HepG2 (cell line): ENCODE data around the gene TSHZ2. TPM values are rescaled to one million over a fixed set of nuclear protein-coding genes. Genes with fewer than 3 reads are reported as not detected.

Source experiments
- AFF4 ChIP-seq: sonication (generic); formaldehyde crosslinking; IDR thresholded peaks from 2 replicates; pipeline ENCODE4 v1.4.0; 2020; ENCODE audit warnings: missing genetic modification reagents
- CTCF ChIP-seq: sonication (generic); formaldehyde crosslinking; IDR thresholded peaks from 2 replicates; pipeline ENCODE4 v1.5.0; 2020; ENCODE audit warnings: mild to moderate bottlenecking, missing genetic modification reagents, moderate library complexity
- GLI4 ChIP-seq: sonication (generic); formaldehyde crosslinking; IDR thresholded peaks from 2 replicates; pipeline ENCODE4 v1.5.1; 2020; ENCODE audit warnings: missing genetic modification reagents, mild to moderate bottlenecking, moderate library complexity, borderline replicate concordance
- HNRNPLL ChIP-seq: fragments of 200-400 bp; formaldehyde crosslinking; IDR thresholded peaks from 2 replicates; pipeline ENCODE4 v1.6.1; 2017; ENCODE audit warnings: mild to moderate bottlenecking, low read depth, low read length; ENCODE audit not compliant: poor library complexity, severe bottlenecking
- NFYC ChIP-seq: IDR thresholded peaks from 2 replicates; pipeline ENCODE4 v1.6.1; 2016; ENCODE audit warnings: missing genetic modification reagents, missing compliant biosample characterization
- NR1H2 ChIP-seq: sonication (generic); formaldehyde crosslinking; IDR thresholded peaks from 2 replicates; pipeline ENCODE4 v1.8.1; 2022; ENCODE audit warnings: low read depth, missing genetic modification reagents, borderline replicate concordance
- PAXIP1 ChIP-seq: sonication (generic); formaldehyde crosslinking; conservative IDR thresholded peaks from 2 replicates; pipeline ENCODE4 v1.4.0; 2020; ENCODE audit warnings: mild to moderate bottlenecking, missing genetic modification reagents, moderate library complexity
- RAD21 ChIP-seq: fragments of 450-650 bp; formaldehyde crosslinking; IDR thresholded peaks from 2 replicates; pipeline ENCODE4 v1.5.0; 2020; ENCODE audit warnings: mild to moderate bottlenecking
- SAP130 ChIP-seq: IDR thresholded peaks from 2 replicates; pipeline ENCODE4 v1.6.1; 2016; ENCODE audit warnings: low read depth
- TEAD3 ChIP-seq: optimal IDR thresholded peaks from 2 replicates; pipeline ENCODE3; 2016; ENCODE audit warnings: borderline replicate concordance
- ZBTB33 ChIP-seq: sonication (generic); formaldehyde crosslinking; IDR thresholded peaks from 2 replicates; pipeline ENCODE4 v1.4.0; 2020; ENCODE audit warnings: missing genetic modification reagents
- ZBTB39 ChIP-seq: sonication (generic); formaldehyde crosslinking; IDR thresholded peaks from 2 replicates; pipeline ENCODE4 v1.5.0; 2020; ENCODE audit warnings: missing genetic modification reagents
- ZFP36 ChIP-seq: fragments of 150-350 bp; IDR thresholded peaks from 2 replicates; pipeline ENCODE4 v1.6.1; 2018; ENCODE audit warnings: borderline replicate concordance, low read length, low read depth; ENCODE audit not compliant: partially characterized antibody
- ZNF331 ChIP-seq: sonication (generic); formaldehyde crosslinking; IDR thresholded peaks from 2 replicates; pipeline ENCODE4 v1.4.0; 2020; ENCODE audit warnings: missing genetic modification reagents
- ZNF431 ChIP-seq: sonication (generic); formaldehyde crosslinking; IDR thresholded peaks from 2 replicates; pipeline ENCODE4 v1.9.0; 2022; ENCODE audit warnings: missing genetic modification reagents, low read depth, mild to moderate bottlenecking, borderline replicate concordance
- ZNF746 ChIP-seq: sonication (generic); formaldehyde crosslinking; IDR thresholded peaks from 2 replicates; pipeline ENCODE4 v1.8.0; 2022; ENCODE audit warnings: mild to moderate bottlenecking, missing genetic modification reagents
- polyA plus RNA-seq, 8 experiments: library from polyadenylated mRNA; depleted of rRNA in 3 of 8; stranded (reverse) in 7 of 8; unstranded in 1 of 8; fragments of >200 nt; fragmentation: Illumina TruSeq in 4 of 8; extraction: Trizol in 4 of 8; gene quantifications; 2 replicates each; pipeline versions ENCODE4 v1.2.1 to v1.2.3, GENCODE V29; 2011 to 2016; ENCODE audit warnings: low read depth in 4 of 8, missing spikeins in 1 of 8, mixed read lengths in 1 of 8; ENCODE audit not compliant: insufficient read depth in 1 of 8
- total RNA-seq, 5 experiments: library from RNA; depleted of rRNA; stranded (reverse); fragments of >200 nt; fragmentation: Illumina TruSeq; extraction: Trizol; gene quantifications; 2 replicates each; pipeline ENCODE4 v1.2.3, GENCODE V29; 2016; ENCODE audit warnings: low read depth in 1 of 5

The TSHZ2 gene
- total and polyA plus RNA-seq, 2 of the 13 experiments (the other 11 are each of a cell fraction or from before 2014, with no cell fraction given), result 0.01 TPM; not detected in 1

- TF ChIP-seq NR1H2 (no peak), CTCF (CRISPR knock-in tag) (peak; percentile 98), ZNF331 (peak; percentile 64; the same call in 1 of the 2 replicates), PAXIP1 (CRISPR knock-in tag) (0 out of 2 replicates have a peak, but pooled peaks have one; percentile 25), AFF4 (no peak), NFYC (CRISPR knock-in tag) (no peak), ZFP36 (peak; percentile 61), TEAD3 (CRISPR knock-in tag) (peak; percentile 57), ZNF431 (0 out of 2 replicates have a peak, but pooled peaks have one; percentile 22), SAP130 (0 out of 2 replicates have a peak, but pooled peaks have one; percentile 22), RAD21 (CRISPR knock-in tag) (peak; percentile 98), GLI4 (no peak), ZNF746 (CRISPR knock-in tag) (peak; percentile 33; the same call in 1 of the 2 replicates), ZBTB33 (CRISPR knock-in tag) (peak; percentile 58; the same call in 1 of the 2 replicates), HNRNPLL (peak; percentile 50), ZBTB39 (no peak)
Observed at GRCh38 chr20:53413186-53413631, 441.1 kb downstream of the TSHZ2 start (continued).
